Measurements from ENCODE around the gene RNF148. TPM values are rescaled to one million over a fixed set of nuclear protein-coding genes. Genes with fewer than 3 reads are reported as not detected.

Gene RNF148
- total and polyA plus RNA-seq, 2 of the 8 experiments (the other 6 are each of a cell fraction or from before 2014, with no cell fraction given), result 0.27 to 0.45 TPM

- Histone ChIP-seq H3K9me3 (ENCODE audit: insufficient read depth in 2 of 2, low read depth in 1 of 2, low read length in 1 of 2) (no peaks in the 10 kb centered on the region), H3K4me2 (ENCODE audit: insufficient read depth in 1 of 2, low read depth in 2 of 2, low read length in 2 of 2) (no peak overlapping the region), H2BK120ac (replicated peaks; ENCODE audit: low read depth, low read length) (no peak overlapping the region), H3K4ac (replicated peaks; ENCODE audit: insufficient read length, low read depth, low read length) (no peak overlapping the region), H4K8ac (ENCODE audit: extremely low read depth, insufficient read depth, low read length) (no peak overlapping the region), H2AK5ac (ENCODE audit: low read depth, low read length) (no peak overlapping the region), H2AFZ (ENCODE audit: low read length) (no peak overlapping the region), H3K18ac (ENCODE audit: extremely low read depth, low read length) (no peak overlapping the region), H2BK20ac (ENCODE audit: low read length) (no peak overlapping the region), H3K14ac (ENCODE audit: insufficient read length) (no peak overlapping the region), H3K4me1 (replicated peaks in 1 of 4; ENCODE audit: control insufficient read depth in 3 of 4, insufficient read depth in 4 of 4, low read length in 3 of 4) (peaks cover 0 to 6% (median 3%) of the 10 kb centered on the region in 4 experiments; a peak in 3 of 7 replicates), H3K79me1 (ENCODE audit: low read depth, low read length) (no peaks in the 10 kb centered on the region), H3K23me2 (ENCODE audit: low read depth, low read length) (no peaks in the 10 kb centered on the region), H3K9ac (replicated peaks in 1 of 4; ENCODE audit: extremely low read depth in 1 of 4, low read depth in 3 of 4, low read length in 3 of 4) (no peak overlapping the region), H3K56ac (replicated peaks; ENCODE audit: insufficient read length, low read depth, low read length) (no peak overlapping the region), H3K79me2 (ENCODE audit: control insufficient read depth in 1 of 2, insufficient read depth in 2 of 2, low read length in 2 of 2) (no peaks in the 10 kb centered on the region; a peak in 1 of 4 replicates), H3K36me3 (ENCODE audit: control insufficient read depth in 2 of 4, insufficient read depth in 4 of 4, low read length in 3 of 4) (no peaks in the 10 kb centered on the region), H4K5ac (ENCODE audit: insufficient read length, low read depth, low read length) (no peak overlapping the region), H3K27me3 (replicated peaks in 1 of 4; ENCODE audit: control insufficient read depth in 3 of 4, extremely low read depth in 1 of 4, insufficient read depth in 3 of 4, low read length in 3 of 4) (no peaks in the 10 kb centered on the region), H2BK5ac (ENCODE audit: low read depth, low read length) (no peak overlapping the region), H4K91ac (replicated peaks; ENCODE audit: insufficient read length, low read length) (no peak overlapping the region), H2BK15ac (ENCODE audit: low read length) (no peak overlapping the region), H3K4me3 (ENCODE audit: extremely low read depth in 1 of 4, insufficient read depth in 2 of 4, low read depth in 3 of 4, low read length in 4 of 4) (no peak overlapping the region), H3K23ac (ENCODE audit: insufficient read length) (no peak overlapping the region), H3K27ac (ENCODE audit: low read depth, low read length) (no peak overlapping the region), H4K20me1 (replicated peaks in 1 of 2; ENCODE audit: control insufficient read depth in 1 of 2, insufficient read depth in 2 of 2, low read length in 2 of 2) (no peaks in the 10 kb centered on the region), H2BK12ac (ENCODE audit: low read depth, low read length) (no peak overlapping the region)
- DNase-seq (ENCODE audit: low read depth in 1 of 2, low spot score in 2 of 2) (no peak), FAIRE-seq (no peak)
- POLR2A ChIA-PET (ENCODE audit: partially characterized antibody), result no interaction called here
- CTCF ChIA-PET (ENCODE audit: partially characterized antibody), result interaction anchor here (0.8 to 1.2 kb wide), 3 partner anchors 19 to 71 kb away, joined by 3 to 4 read pairs (median 3); no protein-coding TSS in a partner anchor
- 93% methylated on average over 5 of the region's 6 CpGs; no CpG with 5 or more reads in 1 of the 2 experiments for WGBS, 2 experiments (ENCODE audit: extremely low coverage in 1 of 2, insufficient coverage in 1 of 2, insufficient read length in 1 of 2, insufficient replicate concordance in 2 of 2, low coverage in 1 of 2, low lambda C conversion rate in 2 of 2, missing lambda C conversion rate in 1 of 2)
- TF ChIP-seq CHD1 (IDR thresholded peaks at IDR 0.05; ENCODE audit: low read depth, low read length) (no peak), TAF7 (optimal IDR thresholded peaks at IDR 0.05; ENCODE audit: borderline replicate concordance, low read depth, low read length) (no peak), BACH1 (IDR thresholded peaks at IDR 0.05; ENCODE audit: low read length) (no peak), GABPA (IDR thresholded peaks at IDR 0.05; ENCODE audit: borderline replicate concordance, insufficient read depth, low read length) (no peak), E2F6 (IDR thresholded peaks at IDR 0.05) (no peak), RXRA (IDR thresholded peaks at IDR 0.05; ENCODE audit: insufficient read depth, low read depth, low read length) (no peak), EGR1 (IDR thresholded peaks at IDR 0.05; ENCODE audit: borderline replicate concordance, low read depth, low read length) (no peak), CHD2 (IDR thresholded peaks at IDR 0.05; ENCODE audit: low read length) (no peak), TAF1 (IDR thresholded peaks at IDR 0.05; ENCODE audit: low read depth, low read length) (no peak), ASH2L (IDR thresholded peaks at IDR 0.05; ENCODE audit: low read length) (no peak), MAFK (IDR thresholded peaks at IDR 0.05; ENCODE audit: low read depth, low read length) (no peak), KDM1A (IDR thresholded peaks at IDR 0.05; ENCODE audit: borderline replicate concordance, low read length) (no peak), TBP (IDR thresholded peaks at IDR 0.05; ENCODE audit: low read depth, low read length) (no peak), CEBPB (IDR thresholded peaks at IDR 0.05; ENCODE audit: low read depth, low read length) (no peak)
These were observed 14.8 kb upstream of the RNF148 start for GRCh38 chr7:122717356-122718089.

Measured in H1 (cell line).